Glutamatergic neuron (in vitro differentiated cells): ENCODE results near the gene CDC42BPA. TPM values are rescaled to one million over a fixed set of nuclear protein-coding genes. Genes with fewer than 3 reads are reported as not detected.

Source experiments
- DNase-seq: peaks from one replicate; pipeline ENCODE4 v3.0.0; 2022
- H3K27ac Mint-ChIP-seq: one replicate; pipeline ENCODE4 v1.8.0; 2020; ENCODE audit warnings: mild to moderate bottlenecking, mixed read lengths, inconsistent platforms; ENCODE audit not compliant: unreplicated experiment
- H3K27me3 Mint-ChIP-seq: one replicate; pipeline ENCODE4 v1.8.0; 2020; ENCODE audit warnings: mild to moderate bottlenecking, moderate library complexity, mixed read lengths, inconsistent platforms; ENCODE audit not compliant: unreplicated experiment
- H3K36me3 Mint-ChIP-seq: one replicate; pipeline ENCODE4 v1.8.0; 2020; ENCODE audit warnings: mild to moderate bottlenecking, mixed read lengths, inconsistent platforms; ENCODE audit not compliant: unreplicated experiment
- H3K4me1 Mint-ChIP-seq: one replicate; pipeline ENCODE4 v1.8.0; 2020; ENCODE audit warnings: mild to moderate bottlenecking, low read depth, mixed read lengths, inconsistent platforms; ENCODE audit not compliant: unreplicated experiment
- H3K4me3 Mint-ChIP-seq: one replicate; pipeline ENCODE4 v1.8.0; 2020; ENCODE audit warnings: mild to moderate bottlenecking, mixed read lengths, inconsistent platforms; ENCODE audit not compliant: unreplicated experiment
- H3K9me3 Mint-ChIP-seq: one replicate; pipeline ENCODE4 v1.8.0; 2020; ENCODE audit warnings: mild to moderate bottlenecking, moderate library complexity, mixed read lengths, inconsistent platforms; ENCODE audit not compliant: unreplicated experiment
- CTCF ChIP-seq: fragments of 200-600 bp; sonication (generic); IDR thresholded peaks from one replicate; pipeline ENCODE4 v1.5.0; 2021; ENCODE audit not compliant: partially characterized antibody, unreplicated experiment
- total RNA-seq: library from RNA; stranded (reverse); fragmentation: NEBNext Ultra II Directional; extraction: Animal tissue kit (Norgen Biotek cat#: 25700); gene quantifications from one replicate; pipeline ENCODE4 v1.2.1, GENCODE V29; 2021; ENCODE audit not compliant: unreplicated experiment

Gene CDC42BPA
- total RNA-seq, 1 donor from 2014 or later = 66.0 TPM

DNA sequence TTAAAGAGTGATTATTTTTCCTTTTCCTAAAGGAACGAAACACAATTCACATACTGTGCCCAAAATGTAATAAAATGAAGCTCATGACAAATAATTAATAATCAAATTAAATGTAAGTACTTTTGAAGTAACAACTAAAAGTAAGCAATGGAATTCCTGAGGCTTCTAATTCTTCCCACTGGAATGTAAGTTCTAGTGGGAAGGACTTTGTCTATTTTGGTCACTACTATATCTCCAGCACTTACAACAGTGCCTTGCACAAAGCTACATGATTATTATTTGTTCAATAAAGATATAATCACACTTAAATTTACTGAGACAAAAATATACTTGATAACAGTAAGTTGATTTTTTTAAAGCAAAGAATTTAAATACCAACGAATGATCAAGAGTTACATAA lies 249.4 kb downstream of the CDC42BPA start:
- no peak overlapping the region for H3K4me3 Mint-ChIP-seq
- peaks cover 3% of the 10 kb centered on the region for H3K4me1 Mint-ChIP-seq
- peaks cover 4% of the 10 kb centered on the region for H3K36me3 Mint-ChIP-seq
- TF ChIP-seq CTCF = no peak
- peaks cover 2% of the 10 kb centered on the region for H3K27me3 Mint-ChIP-seq
- no peak overlapping the region for H3K27ac Mint-ChIP-seq
- no peak for DNase-seq
- H3K9me3 Mint-ChIP-seq = no peaks in the 10 kb centered on the region

DNA sequence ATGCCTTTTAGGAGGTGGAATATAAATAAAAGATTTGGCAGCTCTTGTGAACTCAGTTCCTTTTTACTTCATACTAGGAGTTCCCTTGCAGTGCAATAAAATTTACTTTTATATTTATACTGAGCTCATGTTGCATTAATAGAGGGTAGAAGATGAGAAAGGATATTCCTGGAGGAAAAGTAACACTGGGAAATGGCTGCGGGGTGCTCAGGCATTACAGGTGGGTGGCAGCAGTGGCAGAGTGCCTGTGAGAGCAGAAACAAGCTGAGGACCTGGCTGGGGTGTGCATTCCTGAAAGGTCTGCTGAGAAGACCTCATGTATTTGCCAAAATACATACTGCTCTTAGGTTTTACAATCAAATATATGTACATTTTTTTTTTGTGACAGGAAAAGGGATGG lies 251.3 kb downstream of the CDC42BPA start:
- Mint-ChIP-seq H3K4me3 (no peak overlapping the region), H3K9me3 (no peaks in the 10 kb centered on the region), H3K27me3 (peaks cover 2% of the 10 kb centered on the region), H3K36me3 (peaks cover 4% of the 10 kb centered on the region), H3K4me1 (peaks cover 3% of the 10 kb centered on the region), H3K27ac (no peak overlapping the region)
- TF ChIP-seq CTCF = no peak
- DNase-seq = no peak

DNA sequence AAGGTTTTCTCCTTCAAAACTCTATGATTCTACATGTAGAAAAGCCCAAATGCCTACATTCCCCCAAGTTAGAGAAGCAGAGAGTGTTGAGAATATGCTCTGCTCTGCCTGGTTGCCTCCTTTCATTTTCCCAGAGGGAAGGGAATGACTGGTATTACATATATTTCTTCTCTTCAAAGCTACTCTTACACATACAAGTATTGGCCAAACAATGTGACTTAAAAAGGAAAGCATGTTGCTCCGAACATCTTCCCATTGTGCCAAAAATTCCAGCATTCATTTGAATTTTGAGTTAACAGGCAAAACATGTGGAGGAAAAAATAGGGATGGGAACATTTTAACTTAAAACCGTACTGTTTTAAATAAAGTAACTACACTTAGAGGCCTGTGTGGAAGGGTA lies 253.0 kb downstream of the CDC42BPA start:
- no peak overlapping the region for H3K27ac Mint-ChIP-seq
- H3K36me3 Mint-ChIP-seq = peaks cover 5% of the 10 kb centered on the region
- peaks cover 2% of the 10 kb centered on the region for H3K27me3 Mint-ChIP-seq
- no peaks in the 10 kb centered on the region for H3K9me3 Mint-ChIP-seq
- DNase-seq = no peak
- H3K4me3 Mint-ChIP-seq = no peak overlapping the region
- no peaks in the 10 kb centered on the region for H3K4me1 Mint-ChIP-seq
- no peak for TF ChIP-seq CTCF

DNA sequence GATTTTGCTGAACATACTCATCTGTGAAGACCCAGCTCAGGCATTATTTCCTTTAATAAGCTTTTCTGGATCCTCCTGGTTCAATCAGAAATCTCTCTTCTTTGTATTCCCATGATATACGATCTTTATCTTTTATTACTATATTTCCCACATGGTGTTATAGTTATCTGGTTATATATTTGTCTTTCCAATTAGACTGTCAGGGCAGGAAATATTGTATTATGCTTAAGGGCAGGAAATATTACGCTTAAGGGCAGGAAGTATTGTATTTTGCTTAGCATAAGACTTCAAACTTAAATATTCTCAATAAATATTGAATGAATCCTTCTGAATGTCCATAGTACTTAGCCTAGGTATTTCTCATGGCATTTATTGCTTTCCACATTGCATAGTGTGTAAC lies 256.0 kb downstream of the CDC42BPA start:
- Mint-ChIP-seq H3K9me3 (no peaks in the 10 kb centered on the region), H3K27me3 (peaks cover 2% of the 10 kb centered on the region), H3K4me3 (no peak overlapping the region), H3K27ac (no peak overlapping the region), H3K4me1 (no peaks in the 10 kb centered on the region), H3K36me3 (peaks cover 8% of the 10 kb centered on the region)
- DNase-seq = no peak
- TF ChIP-seq CTCF = no peak

DNA sequence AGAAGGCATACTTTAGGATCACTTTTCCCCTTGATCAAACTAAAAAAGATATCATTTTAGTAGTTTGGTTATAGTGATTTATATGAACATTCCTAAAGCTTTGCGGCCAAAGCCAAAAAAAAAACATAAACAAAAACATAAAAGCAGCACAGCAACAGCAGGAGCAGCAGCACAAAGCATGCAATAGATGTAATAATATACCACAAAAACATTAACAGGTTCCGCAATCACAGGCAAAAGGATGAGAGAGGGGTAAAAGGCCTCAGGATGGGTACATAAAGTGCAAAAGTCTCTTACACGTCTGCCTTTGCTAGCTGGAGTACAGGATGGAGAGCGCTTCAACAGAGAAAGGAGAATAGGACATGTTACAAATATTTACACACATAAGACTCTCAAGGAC lies 259.2 kb downstream of the CDC42BPA start:
- no peak overlapping the region for H3K27ac Mint-ChIP-seq
- peaks cover 4% of the 10 kb centered on the region for H3K36me3 Mint-ChIP-seq
- no peaks in the 10 kb centered on the region for H3K27me3 Mint-ChIP-seq
- TF ChIP-seq CTCF = no peak
- H3K4me1 Mint-ChIP-seq = no peaks in the 10 kb centered on the region
- no peak for DNase-seq
- no peak overlapping the region for H3K4me3 Mint-ChIP-seq
- no peaks in the 10 kb centered on the region for H3K9me3 Mint-ChIP-seq
